ENCODE measurements around the gene RORC.
A peak's percentile ranks its signal among the peaks of the same experiment; 100 is the strongest.

RORC gene

DNA sequence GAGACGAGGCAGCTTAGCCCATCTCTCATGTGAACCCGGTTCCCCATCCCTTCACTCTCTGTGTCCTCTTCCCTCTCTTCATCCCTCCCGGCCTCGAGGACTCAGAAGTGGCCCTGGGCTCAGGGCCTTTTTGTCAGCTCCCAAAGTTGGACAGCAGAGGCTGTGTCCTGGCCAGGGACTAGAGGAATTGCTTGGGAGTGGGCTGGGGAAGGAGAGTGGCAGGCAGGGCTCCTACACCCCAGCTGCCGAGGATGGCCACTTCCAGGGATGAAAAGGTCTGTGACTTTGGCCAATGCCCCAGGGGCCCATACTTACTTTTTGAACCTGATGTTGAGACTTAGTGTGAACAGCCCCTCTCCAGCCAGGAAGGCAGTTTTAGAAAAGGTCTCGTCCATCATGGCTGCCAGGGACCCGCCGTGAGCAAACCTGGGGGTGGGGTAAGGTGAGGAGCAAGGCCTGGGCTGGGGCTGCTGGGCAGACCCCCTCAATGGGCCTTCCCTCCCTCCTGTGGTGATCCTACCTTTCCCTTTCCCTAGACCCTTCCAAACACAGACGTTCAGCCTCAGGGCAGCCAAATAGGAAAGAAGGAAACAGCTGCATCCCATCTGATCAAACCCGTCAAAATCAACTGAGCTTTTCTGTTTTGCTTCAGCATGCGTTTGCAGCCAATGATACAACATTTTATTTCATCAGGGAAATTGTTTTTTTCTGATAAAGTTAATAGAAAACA, 16.4 kb upstream of the RORC start:
- DNase-seq (ENCODE audit: low spot score) = no peak

DNA sequence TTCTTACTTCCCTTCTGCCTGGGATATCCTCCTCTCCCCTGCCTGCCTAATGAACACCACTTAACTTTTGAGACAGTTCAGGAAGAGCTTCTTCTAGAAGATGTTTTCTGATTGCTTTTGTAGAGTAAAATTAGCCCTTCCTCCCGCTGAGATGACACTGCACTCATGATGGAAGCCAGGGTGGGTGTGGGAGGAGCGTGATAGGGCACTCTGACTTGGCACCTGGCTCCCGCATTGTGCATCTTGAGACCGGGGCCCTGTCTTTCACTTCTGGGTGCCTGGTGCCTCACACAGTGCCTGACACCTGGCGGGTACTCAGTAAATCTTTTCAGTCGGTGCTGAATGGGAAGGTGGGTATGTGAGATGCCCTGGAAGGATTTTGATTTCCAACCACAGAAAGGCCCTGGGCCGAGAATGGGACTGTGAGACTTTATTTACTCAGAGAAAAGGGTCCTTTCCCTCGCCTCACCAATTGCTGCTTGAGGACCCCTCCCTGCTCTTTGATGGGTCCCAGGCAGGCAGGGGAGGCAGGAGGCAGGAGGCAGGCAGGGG, 15.2 kb upstream of the RORC start:
- DNase-seq (ENCODE audit: low spot score) = no peak

DNA sequence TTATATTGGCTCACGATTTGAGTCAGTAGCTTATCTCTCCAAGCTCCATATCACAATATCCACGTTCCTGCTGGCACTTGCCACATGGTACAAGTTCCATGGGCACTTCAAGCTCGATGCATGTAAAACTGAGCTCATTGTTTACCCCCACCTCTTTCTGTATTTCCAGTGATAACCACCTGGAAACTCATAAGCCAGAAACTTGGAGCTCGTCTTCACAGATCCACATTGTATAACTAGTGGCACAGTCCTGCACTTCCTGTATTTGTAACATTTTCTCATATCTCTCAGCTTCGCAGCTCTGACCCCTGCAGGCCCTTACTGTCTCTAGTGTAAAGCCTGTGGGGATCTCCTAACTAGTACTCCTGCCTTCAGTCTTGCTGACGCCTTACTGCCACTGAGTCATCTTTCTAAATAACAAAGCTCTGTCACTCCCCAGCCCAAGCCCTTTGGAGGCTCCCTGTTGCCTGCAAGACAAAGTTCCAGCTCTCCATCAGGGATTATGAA, 14.5 kb upstream of the RORC start:
- DNase-seq (ENCODE audit: low spot score) = no peak

DNA sequence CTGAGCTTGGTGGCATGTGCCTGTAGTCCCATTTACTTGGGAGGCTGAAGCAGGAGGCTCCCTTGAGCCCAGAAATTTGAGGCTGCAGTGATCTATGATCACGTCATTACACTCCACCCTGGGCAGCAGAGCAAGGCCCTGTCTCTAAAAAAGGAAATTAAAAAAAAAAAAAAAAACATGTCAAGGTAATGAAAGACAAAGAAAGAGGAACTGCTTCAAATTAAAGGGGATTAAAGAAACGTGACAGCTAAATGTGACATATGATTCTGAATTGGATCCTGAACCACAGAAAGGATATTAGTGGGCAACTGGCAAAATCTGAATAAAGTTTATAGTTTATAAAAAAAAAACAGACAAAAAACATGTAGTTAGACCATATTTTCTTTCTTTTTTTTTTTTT, 11.8 kb upstream of the RORC start:
- DNase-seq (ENCODE audit: low spot score) = no peak

DNA sequence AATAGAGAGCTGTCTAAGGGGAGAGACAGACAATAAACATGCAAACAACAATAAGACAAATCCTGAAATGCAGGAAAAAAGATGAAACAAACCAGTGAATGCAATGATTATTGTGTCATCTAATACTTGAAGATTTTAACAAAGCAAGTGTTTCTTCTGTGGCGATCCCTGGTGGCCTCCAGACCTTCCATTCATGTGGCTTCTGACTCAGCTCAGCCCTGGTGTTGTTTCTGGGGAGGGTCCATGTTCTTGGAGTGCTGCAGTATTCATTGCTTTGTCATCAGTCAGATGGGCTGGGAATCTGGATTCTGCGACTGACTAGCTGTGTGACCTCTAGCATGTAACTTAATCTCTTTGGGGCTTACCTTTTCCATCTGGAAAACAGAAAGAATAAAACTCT, 9.5 kb upstream of the RORC start:
- no peak for DNase-seq (ENCODE audit: low spot score)

DNA sequence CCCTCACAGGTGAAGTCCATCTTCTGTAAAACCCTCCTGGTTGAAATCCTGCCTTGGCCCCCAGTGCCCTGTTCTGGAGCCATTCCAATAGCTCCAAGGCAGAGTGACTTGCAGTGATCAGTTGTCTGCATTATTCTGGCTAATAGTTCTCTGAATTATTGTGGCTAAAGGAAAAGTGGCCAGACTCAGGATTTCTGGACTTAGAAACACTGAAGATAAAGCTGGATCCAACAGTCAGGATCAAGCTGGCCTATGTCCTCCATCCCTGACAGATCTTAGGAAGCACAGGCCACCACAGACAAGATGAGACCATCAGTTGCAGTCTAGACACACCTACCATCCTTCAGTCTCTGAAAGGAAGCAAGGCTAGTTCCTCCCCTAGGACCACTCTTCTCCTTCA, 8.8 kb upstream of the RORC start:
- no peak for DNase-seq (ENCODE audit: low spot score)

DNA sequence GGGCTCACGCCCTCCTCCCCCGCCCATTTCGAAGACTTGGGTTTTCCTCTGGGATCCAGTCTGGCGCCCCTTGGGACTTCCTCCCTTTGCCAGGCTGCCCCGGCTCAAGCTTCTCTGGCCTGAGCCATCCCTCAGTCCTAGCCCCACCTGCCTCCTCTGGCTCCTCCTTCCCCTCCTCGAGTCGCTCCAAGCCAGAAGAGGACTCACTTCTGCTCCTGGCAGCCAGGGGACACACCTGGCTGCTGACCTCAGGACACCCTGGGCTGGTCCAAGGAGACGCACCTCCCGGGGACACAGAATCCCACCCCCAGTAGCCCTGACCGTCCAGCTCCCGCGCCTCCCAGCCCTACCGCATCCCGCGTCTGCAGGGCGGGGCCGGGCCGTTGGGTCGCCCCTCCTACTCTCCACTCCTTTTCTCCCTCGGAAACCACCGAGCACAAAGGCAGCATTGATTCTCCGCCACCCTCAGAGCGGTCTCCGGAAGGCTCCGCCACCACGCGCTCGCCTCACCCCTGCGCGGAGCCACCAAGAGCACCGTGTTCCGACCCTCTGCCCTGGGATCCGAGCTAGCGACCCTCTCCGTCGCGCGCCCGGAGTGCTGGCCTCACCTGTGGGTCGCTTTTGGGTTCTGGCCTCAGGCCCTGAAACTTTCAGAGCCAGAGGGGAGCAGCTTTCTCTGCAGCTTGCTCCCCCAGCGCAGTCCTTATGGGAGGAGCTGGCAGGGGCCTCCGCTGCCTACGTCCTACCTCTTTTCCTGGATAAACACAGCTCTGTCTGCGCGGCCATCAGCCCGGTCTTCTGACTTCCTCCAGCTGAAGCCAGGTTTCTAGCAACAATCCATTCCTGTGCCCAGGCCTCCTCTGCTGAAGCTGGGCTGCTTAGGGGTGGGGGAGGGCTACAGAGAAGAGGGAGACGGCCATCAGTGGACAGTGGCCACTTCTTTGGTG, 8.1 kb upstream of the RORC start, which contains the start of gene C2CD4D:
TSS of gene C2CD4D (minus strand) at position 364 of the 947 bp plus-strand sequence. CDS start 831 bp downstream, outside the sequence.
- peak; percentile 75 for DNase-seq (ENCODE audit: low spot score)

DNA sequence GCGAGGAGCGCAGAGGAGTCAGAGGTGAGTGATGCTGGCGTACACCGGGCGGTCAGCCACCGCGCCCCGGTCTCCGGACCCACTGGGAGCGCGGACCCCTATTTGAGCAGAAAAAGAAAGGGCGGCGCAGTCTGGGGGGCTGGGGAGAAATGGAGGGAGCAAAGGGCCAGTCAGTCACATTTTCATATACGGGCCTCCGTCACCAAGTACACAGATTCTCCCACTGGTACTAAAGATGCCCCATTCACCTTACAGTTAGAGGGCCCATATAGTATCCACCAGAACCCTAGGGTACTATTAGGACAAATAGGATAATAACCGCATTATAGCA, 7.4 kb upstream of the RORC start:
- DNase-seq (ENCODE audit: low spot score) = no peak

DNA sequence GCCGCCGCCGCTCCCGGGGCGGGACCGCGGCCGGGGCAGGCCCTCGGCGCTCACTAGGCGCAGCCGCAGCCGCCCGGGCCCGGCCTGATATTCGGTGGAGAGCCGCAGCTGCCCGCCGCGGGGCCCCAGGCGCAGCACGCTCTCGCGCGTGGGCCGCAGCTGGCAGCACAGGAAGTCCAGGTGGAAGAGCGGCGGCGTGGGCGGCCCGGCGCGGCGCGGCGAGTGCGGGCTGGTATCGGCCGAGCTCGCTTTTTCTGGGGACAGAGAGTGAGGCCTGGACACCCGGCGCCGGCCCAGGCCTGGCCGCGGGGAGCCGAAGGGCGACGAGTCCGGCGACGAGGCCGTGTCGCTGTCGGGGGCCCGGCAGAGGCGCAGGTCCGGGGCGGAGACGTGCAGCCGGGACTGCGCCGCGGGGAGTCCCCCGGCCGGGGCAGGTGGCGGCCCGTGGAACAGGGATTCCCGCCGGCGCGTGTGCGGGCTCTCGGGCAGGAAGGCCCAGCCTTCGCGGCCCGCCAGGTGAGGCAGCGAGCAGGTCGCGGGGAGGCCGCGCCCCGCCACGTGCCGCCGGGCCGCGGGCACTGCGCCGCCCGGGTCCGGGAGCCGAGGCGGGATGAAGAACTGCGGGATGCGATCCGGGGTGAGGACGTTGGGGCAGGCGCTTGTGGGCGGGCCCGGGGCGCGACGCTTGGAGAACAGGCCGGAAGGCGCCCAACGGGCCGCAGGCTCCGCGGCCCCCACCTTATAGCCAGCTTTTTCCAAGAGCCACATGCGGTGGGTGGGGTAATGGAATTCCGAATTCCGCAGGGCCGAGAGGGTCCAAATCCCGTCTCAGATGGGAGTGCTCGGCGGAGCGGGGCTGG, 6.8 kb upstream of the RORC start:
- DNase-seq (ENCODE audit: low spot score) = no peak

DNA sequence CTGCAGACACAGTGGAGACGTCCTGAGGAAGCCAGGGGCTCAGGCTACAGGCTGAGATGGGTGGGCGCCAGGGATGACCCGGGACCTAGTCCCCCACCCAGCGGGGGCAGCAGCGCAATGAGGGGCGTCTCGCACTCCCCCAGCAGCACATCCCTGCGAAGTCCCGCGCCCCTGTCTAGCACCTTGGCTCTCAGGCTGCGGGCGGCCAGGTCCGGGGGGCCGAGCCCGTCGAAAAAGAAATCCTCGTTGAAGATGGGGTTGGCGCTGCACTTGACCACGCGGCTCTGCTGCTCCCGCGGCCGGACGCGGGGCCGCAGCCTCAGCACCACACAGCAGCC, 6.3 kb upstream of the RORC start:
- DNase-seq (ENCODE audit: low spot score) = no peak

DNA sequence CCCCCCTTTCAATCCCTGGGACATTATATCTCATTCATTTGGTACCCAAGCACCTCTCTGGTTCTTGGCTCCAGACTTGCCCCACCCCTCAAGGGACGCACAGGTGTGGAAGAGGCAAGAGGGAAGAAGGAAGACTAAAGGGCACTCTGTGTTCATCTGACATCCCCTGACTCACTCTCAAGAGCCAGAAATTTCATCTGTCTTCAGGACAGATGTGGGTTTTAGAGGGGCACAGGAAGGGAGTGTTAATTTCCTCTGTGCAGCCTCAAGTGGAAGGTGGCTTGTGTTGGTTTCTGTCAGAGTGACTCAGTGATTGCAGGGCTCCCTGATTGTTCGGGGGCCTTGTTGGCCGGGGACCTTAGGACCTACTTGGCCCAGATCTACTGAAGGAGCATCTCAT, 5.6 kb upstream of the RORC start:
- DNase-seq (ENCODE audit: low spot score) = peak; percentile 65

DNA sequence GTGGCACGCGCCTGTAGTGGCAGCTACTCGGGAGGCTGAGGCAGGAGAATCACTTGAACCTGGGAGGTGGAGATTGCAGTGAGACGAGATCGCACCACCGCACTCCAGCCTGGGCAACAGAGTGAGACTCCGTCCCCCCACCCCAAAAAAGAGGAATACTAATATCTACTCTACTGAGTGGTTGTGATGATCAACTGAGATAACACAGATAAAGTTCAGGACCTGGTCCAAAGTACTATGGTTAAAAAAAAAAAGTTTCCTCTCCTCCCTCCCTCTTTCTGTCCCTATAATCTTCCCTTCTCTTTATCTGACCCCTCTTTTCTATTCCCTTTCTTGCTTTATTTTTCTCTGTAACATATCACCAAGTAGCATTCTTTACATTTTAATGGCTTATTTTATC, 4.0 kb upstream of the RORC start:
- no peak for DNase-seq (ENCODE audit: low spot score)

DNA sequence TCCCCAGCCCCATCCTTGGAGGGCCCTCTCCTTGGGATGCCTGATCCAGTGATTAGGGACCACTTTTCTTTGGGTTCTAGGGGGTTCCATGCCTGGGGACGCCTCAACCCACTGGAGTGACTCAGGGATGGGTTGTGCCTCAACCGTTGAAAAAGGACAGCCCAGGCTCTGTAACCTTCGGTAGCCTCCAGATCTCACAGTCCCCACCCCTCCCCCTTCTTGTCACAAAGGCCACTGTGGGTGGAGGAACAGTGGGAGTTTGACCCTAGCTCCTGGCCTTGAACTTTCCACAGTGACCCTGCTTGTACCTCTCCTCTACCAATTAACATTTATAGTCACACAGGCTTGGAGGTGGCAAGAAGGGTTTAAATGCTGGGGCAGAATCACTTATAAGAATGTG, 2.6 kb upstream of the RORC start:
- DNase-seq (ENCODE audit: low spot score) = no peak

DNA sequence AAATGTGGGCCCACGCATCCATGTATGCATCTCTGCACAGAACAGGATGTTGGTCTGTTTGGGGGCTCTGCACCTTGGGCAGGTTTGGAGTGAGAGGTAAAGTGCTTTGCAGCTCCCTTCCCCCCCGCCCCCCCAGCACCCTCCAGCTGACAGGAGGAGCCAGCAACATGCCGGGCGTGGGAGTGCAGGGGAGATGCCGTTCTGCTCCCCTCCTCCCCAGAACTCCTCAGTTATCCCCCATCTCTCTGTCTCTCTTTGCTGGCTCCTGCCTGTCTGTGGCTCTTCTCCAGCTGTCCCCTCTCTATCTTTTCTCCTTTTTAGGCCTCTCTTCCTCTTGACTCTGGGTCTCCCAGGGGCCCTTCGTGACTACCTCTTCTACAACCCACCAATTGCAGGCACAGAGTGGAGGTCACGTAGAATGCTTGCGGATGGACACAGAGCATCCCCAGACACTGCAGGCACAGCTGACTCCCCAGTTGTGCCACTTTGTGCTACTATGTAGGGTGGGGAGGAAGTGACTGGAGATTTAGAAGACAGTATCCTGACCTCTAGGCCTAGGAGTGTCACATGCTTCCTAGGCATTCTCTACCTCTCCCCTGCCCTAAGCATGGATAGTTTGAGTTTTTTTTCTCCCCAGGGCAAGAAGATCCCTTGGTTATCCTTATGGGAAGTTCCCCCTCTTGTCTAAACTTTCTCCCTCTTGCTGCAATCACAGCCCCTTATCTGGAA, 1.7 kb upstream of the RORC start:
- no peak for DNase-seq (ENCODE audit: low spot score)

DNA sequence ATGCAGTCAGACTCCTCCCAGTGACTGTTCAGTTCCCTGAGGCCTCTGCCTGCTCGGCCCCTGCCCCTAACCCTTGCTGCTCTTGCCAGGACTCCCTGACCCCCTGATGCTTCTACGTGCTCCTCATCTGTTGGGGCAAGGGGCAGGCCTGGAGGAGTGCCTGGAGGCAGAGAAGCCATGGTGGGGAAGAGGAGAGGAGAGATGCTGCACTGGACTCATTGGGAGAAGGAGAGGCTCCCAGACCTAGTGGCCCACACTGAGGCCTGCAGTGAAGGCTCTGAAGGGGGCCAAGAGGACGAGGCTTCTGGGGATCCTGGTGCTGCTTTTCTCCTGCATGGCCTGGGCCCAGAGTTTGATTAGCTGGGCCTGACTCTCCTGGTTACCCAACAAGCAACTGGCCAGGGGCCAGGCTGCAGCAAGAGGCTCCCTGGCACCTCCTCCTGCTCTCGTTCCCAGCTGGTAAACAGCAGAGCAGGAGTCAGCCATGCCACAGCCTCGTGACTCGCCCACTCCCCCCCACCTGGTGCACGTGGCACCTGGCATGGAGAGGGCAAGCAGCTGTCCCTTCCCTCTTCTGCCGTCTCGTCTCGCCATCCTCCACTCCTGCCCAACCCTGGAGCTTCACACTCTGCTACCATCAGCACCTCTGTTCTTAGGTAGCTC, 847 bp upstream of the RORC start:
- no peak for DNase-seq (ENCODE audit: low spot score)

DNA sequence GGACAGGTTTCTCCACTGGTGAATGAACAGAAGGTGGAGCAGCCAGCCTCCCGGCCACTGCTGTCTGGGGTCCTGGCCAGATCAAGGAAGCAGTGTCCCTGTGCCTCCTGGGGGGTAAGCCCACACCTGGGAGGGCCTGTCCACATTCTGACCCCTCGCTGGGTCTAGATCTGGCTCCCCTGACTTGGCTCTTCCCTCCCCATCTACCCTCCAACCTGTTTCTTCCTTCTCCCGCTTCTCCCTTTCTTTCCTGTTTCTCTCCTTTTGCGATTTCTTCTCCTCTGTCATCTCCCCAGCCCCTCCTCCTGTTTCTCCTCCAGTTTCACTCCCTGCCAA, 378 bp downstream of the RORC start:
- no peak for DNase-seq (ENCODE audit: low spot score)

DNA sequence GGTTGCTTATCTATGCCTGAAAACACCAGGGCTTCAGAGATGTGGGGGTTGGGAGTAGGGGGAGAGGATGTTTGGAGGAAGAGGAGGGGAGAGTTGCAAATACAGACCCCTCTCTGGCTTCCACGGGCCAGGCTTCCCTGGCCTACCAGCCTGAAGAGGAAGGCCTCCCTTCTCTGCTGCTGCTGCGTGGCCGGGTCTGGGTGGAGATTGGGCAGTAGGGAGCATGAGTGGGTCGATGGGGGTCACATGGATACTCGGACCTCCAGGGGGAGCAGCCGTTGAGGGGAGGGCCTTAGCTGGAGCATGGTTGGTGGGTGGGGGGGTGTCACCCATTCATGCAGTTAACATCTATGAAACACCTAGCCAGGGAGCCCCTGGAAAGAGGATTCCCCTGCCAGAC, 1.5 kb downstream of the RORC start:
- no peak for DNase-seq (ENCODE audit: low spot score)

DNA sequence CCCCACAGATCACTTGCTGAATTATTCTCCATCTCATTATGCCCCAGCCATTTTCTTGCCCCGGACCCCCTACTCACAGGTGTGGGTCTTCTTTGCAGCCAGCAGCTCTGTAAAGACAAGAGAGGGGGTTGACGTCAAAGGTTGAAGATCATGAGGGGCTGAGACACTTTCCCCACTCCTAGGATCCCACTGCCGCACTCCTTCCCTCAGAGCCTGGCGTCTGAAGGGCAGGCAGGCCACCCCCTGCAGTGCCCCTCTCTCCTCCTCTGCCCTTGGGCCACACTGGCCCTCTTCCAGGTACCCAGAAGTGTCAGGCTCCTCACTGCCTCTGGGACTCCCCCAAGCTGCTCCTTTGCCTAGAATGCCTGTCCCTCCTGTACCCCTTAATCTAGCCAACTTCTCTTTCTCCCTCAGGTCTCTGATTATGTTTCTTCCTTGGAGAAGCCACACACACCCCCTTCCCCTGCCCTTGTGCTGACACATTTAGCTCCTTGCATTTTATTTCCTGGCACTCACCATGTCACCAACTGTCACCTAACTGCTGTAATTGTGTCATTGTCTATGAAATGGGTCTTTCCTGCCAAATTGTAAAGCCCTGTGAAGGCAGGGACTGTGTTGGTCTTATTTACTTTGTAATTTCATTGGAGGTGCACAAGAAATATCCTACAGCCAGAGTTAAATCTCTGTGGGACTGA, 2.1 kb downstream of the RORC start:
- DNase-seq (ENCODE audit: low spot score) = no peak

DNA sequence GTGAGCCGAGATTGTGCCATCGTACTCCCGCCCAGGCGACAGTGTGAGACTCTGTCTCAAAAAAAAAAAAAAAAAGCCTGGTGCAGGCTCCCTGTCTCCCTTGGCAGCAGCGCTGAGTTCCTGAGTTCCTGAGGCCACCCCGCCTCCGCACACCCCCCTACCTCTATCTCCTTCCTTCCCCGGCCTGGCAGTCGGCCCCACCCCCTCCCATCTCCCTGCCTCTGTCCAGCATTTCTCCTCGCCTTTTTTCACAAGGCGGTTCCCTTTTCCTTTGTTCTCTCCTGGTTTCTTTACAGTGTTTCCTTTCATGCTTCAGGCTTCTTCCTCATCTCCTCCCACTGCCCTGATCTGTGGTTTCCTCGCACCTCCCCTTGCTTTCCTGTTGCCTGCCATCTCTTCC, 2.7 kb downstream of the RORC start:
- DNase-seq (ENCODE audit: low spot score) = no peak

DNA sequence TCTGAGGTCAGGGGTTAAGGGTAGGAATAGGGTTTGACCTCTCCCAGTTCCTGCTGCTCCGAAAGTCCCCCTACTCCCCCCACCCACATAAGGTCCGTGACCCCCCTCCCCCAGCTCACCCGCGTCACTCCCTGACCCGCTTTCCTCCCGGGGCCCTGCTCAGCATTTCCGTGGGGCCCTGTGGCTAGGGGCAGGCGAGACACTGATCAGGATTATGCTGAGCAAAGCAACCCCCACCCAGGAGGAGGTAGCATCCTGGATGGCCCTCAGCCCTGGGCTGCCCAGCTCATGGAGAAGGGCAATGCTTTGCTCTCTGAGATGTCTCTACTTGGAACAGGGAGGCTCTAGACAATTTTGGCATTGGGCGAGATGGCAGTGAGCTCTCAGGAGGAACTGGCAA, 3.7 kb downstream of the RORC start:
- DNase-seq (ENCODE audit: low spot score) = no peak

All from CD4-positive, alpha-beta T cell treated with Interleukin-2 at 100 ng/mL for 4 hours (primary cell).